COLO829 (cell line): ENCODE measurements around the gene BDKRB1.

Source experiments
- DNase-seq: peaks from one replicate; pipeline ENCODE4 v3.0.0; 2012; ENCODE audit warnings: low spot score

Gene BDKRB1

GRCh38 chr14:96261772-96262655 is 6.0 kb downstream of the BDKRB1 start:
- DNase-seq, result no peak

- no peak for DNase-seq
Observed at GRCh38 chr14:96263347-96264199, 7.6 kb downstream of the BDKRB1 start.

DNA sequence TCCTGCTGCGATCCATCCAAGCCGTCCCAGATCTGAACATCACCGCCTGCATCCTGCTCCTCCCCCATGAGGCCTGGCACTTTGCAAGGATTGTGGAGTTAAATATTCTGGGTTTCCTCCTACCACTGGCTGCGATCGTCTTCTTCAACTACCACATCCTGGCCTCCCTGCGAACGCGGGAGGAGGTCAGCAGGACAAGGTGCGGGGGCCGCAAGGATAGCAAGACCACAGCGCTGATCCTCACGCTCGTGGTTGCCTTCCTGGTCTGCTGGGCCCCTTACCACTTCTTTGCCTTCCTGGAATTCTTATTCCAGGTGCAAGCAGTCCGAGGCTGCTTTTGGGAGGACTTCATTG is 8.2 kb downstream of the BDKRB1 start:
- DNase-seq, result no peak

DNA sequence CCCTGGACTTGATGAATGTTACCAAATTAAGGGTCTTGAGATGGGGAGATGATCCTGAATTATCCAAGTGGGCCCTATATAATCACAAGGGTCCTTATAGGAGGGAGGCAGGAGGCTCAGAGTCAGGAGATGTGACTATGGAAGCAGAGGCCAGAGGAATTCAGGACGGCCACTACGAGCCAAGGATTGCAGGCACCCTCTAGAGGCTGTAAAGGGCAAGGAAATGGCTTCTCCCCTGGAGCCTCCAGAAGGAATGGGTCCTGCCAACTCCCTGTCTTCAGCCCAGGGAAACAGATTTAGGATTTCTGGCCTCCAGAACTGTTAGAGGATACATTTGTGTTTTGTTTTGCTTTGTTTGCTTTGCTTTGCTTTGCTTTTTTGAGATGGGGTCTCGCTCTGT is 8.8 kb downstream of the BDKRB1 start:
- no peak for DNase-seq

GRCh38 chr14:96265383-96266095 is 9.5 kb downstream of the BDKRB1 start:
- DNase-seq, result peak; percentile 20

- no peak for DNase-seq
Observed at GRCh38 chr14:96267336-96267735, 11.3 kb downstream of the BDKRB1 start.

- no peak for DNase-seq
Observed at GRCh38 chr14:96267916-96268315, 11.9 kb downstream of the BDKRB1 start.

- DNase-seq, result peak; percentile 58
Observed at GRCh38 chr14:96268431-96269358, 12.7 kb downstream of the BDKRB1 start.

DNA sequence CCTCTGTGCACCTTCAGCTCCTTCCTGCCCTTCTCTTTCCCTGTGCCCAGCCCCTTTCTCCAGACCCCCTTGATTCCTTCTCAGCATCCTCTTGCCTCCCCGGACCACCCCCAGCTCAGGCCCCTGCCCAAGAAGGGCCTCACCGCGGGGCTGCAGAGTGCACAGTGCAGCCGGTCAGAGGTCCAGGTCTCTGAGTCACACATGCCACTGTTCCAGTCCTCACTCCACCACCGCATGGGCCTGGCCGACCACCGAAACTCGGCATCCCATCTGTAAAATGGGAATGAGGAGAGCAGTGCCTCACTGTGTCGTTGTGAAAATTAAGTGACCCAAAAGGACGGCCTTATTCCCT is 13.3 kb downstream of the BDKRB1 start:
- DNase-seq, result no peak

GRCh38 chr14:96270565-96271420 is 14.8 kb downstream of the BDKRB1 start:
- no peak for DNase-seq

GRCh38 chr14:96271421-96271762 is 15.4 kb downstream of the BDKRB1 start:
- no peak for DNase-seq

DNA sequence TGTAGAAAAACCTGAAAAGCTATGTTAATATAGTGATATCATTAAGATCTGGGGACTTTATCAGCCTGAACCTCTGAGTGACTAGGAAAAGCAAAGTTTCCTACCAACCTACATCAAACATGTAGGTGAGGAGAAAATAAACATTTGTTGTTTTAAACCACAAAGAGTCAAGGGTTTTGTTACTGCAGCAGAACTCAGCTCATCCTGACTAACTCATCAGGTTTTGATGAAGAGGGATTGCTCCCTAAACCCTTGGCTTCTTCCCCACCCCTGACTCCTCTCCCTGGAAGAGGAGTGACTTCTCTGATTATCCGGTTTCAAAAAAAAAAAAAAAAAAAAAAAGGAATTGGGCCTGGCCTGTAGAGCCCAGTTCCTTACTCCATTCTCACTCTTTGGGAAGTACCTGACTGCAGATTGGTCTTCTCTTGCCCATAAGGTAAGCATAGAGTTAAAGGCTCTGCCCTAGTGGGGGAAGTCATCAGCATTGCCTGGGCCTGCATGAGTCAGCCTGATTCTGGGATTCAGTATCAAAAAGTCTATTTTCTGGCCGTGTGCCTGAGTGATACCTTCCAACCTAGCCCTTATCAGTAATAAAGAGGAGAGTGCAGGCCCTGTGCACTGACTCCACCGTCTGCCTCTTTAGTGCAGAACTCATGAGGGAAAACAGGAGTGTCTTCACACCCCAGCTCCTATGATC is 16.9 kb downstream of the BDKRB1 start:
- no peak for DNase-seq

DNA sequence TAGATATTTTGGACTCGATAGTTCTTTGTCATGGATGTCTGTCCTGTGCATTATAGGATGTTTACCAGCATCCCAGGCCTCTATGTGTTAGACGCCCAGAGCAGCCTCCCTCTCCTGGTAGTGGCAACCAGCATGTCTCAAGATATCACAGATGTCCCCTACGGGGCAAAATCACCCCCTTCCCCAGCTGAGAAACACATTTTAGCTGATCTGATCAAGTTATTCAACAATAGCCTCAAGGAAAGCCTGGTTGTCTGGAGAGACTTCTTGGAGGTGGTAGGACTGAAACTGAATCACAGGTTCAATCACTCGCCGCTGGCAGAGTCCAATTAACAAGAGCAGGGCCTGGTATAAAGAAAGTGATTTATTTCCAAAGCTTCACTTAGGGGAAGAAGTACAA is 17.6 kb downstream of the BDKRB1 start:
- no peak for DNase-seq

DNA sequence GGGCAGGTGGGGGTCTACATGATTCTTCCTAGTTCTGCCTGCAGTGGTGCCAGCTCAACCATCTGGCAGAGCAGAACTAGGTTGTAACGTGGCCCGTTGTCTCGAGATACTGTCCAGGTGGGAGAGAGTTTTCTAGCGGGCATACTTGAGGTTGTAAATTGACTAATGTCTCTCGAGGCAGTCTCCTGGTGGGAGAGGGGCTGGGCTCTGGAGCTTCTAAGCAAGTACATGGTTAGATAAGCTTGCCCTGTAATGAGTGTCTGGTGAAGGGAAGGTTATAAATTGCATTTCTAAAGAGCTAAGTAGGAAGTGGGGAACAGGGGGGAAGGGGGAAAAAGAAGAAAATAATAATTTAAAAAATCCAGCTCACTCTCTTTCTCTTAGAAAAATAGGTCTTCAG is 18.1 kb downstream of the BDKRB1 start:
- no peak for DNase-seq

GRCh38 chr14:96274543-96274942 is 18.5 kb downstream of the BDKRB1 start:
- no peak for DNase-seq

GRCh38 chr14:96275177-96276112 is 19.4 kb downstream of the BDKRB1 start:
- DNase-seq, result peak; percentile 70

- no peak for DNase-seq
Observed at GRCh38 chr14:96277890-96278289, 21.9 kb downstream of the BDKRB1 start.

- DNase-seq, result no peak
Observed at GRCh38 chr14:96279564-96279963, 23.6 kb downstream of the BDKRB1 start.

DNA sequence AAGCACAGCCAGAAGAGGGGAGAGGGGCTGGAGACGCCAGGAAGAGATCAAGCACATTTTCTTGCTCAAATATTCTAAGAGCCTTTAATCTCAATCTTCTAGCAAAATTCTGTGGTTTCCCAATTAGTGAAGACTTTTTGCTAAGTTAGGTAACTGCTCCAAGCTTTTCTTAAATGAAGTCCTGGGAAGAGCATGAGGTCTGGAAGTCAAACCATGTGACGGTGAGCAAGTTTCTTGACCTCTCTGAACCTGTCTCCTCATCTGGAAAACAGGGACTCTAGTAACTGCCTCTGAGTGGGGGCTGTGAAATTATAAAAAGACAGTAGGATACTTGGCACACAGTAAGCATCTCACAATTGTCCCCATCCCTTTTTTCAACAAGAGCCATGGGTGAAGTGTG is 24.1 kb downstream of the BDKRB1 start:
- DNase-seq, result no peak
